Measurements from ENCODE around the gene ZNF571. TPM values are rescaled to one million over a fixed set of nuclear protein-coding genes. Genes with fewer than 3 reads are reported as not detected.

The ZNF571 gene
- total RNA-seq, 4 donors from 2014 or later = 4.9 to 8.8 (median 5.9) TPM

DNA sequence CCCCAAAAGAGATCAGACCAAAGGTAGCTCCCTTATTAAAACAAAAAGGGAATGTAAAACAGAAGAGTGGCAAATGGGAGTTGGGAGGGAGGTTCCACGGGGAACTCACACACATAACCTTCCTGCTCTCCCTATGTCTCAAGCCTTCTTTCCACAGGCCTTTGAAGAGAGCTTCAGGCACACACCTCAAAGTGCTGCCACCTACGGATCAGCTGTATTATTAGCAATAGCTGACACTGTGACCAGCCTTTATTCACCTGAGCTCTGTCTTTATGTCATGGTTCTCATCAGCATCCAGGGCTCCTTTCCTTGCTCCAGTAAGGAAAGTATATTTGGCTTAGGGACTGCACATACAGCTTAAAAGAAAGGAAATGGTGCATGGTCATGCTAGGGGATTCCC is 11.3 kb downstream of the ZNF571 start:
- H3K4me3 ChIP-seq = no peak overlapping the region
- TF ChIP-seq EP300 (IDR thresholded peaks at IDR 0.05) (no peak), POLR2AphosphoS5 (IDR thresholded peaks at IDR 0.05) (no peak), POLR2A (IDR thresholded peaks at IDR 0.05) (no peak)
- TF ChIP-seq, protein P1, sequence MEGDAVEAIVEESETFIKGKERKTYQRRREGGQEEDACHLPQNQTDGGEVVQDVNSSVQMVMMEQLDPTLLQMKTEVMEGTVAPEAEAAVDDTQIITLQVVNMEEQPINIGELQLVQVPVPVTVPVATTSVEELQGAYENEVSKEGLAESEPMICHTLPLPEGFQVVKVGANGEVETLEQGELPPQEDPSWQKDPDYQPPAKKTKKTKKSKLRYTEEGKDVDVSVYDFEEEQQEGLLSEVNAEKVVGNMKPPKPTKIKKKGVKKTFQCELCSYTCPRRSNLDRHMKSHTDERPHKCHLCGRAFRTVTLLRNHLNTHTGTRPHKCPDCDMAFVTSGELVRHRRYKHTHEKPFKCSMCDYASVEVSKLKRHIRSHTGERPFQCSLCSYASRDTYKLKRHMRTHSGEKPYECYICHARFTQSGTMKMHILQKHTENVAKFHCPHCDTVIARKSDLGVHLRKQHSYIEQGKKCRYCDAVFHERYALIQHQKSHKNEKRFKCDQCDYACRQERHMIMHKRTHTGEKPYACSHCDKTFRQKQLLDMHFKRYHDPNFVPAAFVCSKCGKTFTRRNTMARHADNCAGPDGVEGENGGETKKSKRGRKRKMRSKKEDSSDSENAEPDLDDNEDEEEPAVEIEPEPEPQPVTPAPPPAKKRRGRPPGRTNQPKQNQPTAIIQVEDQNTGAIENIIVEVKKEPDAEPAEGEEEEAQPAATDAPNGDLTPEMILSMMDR (IDR thresholded peaks at IDR 0.05) = no peak
- H3K36me3 ChIP-seq = peaks cover 8 to 15% of the 10 kb centered on the region in 2 donors
- no peaks in the 10 kb centered on the region for H3K27me3 ChIP-seq
- H3K4me1 ChIP-seq = no peaks in the 10 kb centered on the region
- H3K27ac ChIP-seq = no peak overlapping the region
- WGBS, 2 donors (ENCODE audit: low coverage in 1 of 2) = 59 to 67% methylated on average over 2 of the region's 2 CpGs
- H3K9me3 ChIP-seq = peaks cover 0 to 35% (median 0%) of the 10 kb centered on the region in 3 donors
- no peak for ATAC-seq

DNA sequence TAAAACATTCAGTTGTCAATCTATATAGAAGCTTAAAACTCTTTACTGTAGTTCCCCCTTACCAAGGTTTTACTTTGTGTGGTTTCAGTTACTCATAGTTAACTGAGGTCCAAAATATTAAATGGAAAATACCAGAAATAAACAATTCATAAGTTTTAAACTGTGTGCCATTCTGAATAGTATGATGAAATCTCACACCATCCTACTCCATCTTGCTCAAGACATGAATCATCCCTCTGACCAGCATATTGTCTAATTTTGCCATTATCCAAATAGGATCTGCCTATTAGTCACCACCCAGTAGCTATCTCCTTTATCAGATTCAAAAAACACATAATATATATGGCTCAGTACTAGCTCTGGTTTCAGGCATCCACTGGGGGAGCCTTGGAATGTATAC is 22.4 kb downstream of the ZNF571 start:
- Histone ChIP-seq H3K36me3 (peaks cover 0 to 47% of the 10 kb centered on the region in 2 donors), H3K9me3 (peaks cover 0 to 15% (median 8%) of the 10 kb centered on the region in 3 donors), H3K4me3 (no peak overlapping the region), H3K4me1 (no peaks in the 10 kb centered on the region), H3K27me3 (no peaks in the 10 kb centered on the region), H3K27ac (no peak overlapping the region)
- no peak for ATAC-seq
- TF ChIP-seq, protein P1 (IDR thresholded peaks at IDR 0.05) = no peak
- TF ChIP-seq POLR2A (IDR thresholded peaks at IDR 0.05) (no peak), POLR2AphosphoS5 (IDR thresholded peaks at IDR 0.05) (no peak)

DNA sequence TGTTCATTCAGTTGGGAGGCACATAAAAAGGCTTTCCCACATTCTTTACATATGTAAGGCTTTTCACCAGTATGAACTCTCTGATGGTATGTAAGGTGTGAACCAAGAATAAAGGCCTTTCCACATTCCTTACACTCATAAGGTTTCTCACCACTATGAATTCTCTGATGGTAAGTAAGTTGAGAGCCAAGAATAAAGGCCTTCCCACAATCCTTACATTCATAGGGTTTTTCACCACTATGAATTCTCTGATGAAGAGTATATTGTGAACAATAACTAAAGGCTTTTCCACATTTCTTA is 29.3 kb downstream of the ZNF571 start:
- Histone ChIP-seq H3K27me3 (no peaks in the 10 kb centered on the region), H3K36me3 (peaks cover 7 to 99% of the 10 kb centered on the region in 2 donors), H3K4me1 (no peaks in the 10 kb centered on the region), H3K4me3 (no peak overlapping the region), H3K9me3 (peaks cover 0 to 36% (median 19%) of the 10 kb centered on the region in 3 donors), H3K27ac (no peak overlapping the region)
- ATAC-seq = no peak
- no peak for TF ChIP-seq POLR2A (IDR thresholded peaks at IDR 0.05)

DNA sequence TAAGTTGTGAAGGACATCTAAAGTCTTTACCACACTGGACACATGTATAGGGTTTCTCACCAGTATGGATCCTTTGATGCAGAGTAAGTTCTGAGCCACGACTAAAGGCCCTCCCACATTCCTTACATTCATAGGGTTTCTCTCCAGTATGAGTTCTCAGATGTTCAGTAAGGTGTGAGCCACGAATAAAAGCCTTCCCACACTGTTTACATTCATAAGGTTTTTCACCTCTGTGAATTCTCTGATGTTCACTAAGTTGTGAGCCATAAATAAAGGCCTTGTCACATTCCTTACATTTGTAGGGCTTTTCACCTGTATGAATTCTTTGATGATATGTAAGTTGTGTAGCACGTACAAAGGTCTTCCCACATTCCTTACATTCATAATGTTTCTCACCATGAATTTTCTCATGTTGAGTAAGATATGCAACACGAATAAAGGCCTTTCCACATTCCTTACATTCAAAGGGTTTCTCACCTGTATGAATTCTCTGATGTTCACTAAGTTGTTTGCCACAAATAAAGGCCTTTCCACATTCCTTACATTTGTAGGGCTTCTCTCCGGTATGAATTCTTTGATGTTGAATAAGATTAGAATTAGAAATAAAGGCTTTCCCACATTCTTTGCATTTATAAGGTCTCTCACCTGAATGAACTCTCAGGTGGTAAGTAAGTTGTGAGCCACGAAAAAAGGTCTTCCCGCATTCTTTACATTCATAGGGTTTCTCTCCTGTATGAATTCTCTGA is 29.8 kb downstream of the ZNF571 start:
- TF ChIP-seq POLR2AphosphoS5 (IDR thresholded peaks at IDR 0.05) (no peak), EP300 (IDR thresholded peaks at IDR 0.05) (no peak), POLR2A (IDR thresholded peaks at IDR 0.05) (no peak)
- TF ChIP-seq, protein P1 (IDR thresholded peaks at IDR 0.05) = no peak
- WGBS, 2 donors (ENCODE audit: low coverage in 1 of 2) = 93 to 95% methylated on average over 5 to 7 of the region's 7 CpGs
- no peak overlapping the region for H3K4me3 ChIP-seq
- no peaks in the 10 kb centered on the region for H3K27me3 ChIP-seq
- H3K36me3 ChIP-seq = peaks cover 7 to 99% of the 10 kb centered on the region in 2 donors
- ATAC-seq = no peak
- H3K27ac ChIP-seq = no peak overlapping the region
- peaks cover 0 to 36% (median 16%) of the 10 kb centered on the region in 3 donors for H3K9me3 ChIP-seq
- H3K4me1 ChIP-seq = no peaks in the 10 kb centered on the region

DNA sequence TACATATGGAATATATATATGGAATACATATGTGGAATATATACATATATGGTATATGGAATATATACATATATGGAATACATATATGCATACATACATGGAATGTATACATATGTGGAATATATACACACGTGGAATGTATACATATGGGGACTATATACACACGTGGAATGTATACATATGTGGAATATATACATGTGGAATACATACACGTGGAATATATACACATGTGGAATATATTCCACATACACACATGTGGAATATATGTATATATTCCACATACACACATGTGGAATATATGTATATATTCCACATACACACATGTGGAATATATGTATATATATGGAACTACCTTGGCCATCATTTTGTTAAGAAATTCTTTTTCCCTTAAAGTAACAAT is 31.1 kb downstream of the ZNF571 start:
- H3K4me1 ChIP-seq = no peaks in the 10 kb centered on the region
- ATAC-seq = no peak
- H3K27me3 ChIP-seq = no peaks in the 10 kb centered on the region
- TF ChIP-seq POLR2AphosphoS5 (IDR thresholded peaks at IDR 0.05) = no peak
- no peak for TF ChIP-seq POLR2A (IDR thresholded peaks at IDR 0.05)
- TF ChIP-seq EP300 (IDR thresholded peaks at IDR 0.05) = no peak
- TF ChIP-seq, protein P1 (IDR thresholded peaks at IDR 0.05) = no peak
- no peak overlapping the region for H3K27ac ChIP-seq
- WGBS, 2 donors (ENCODE audit: low coverage in 1 of 2) = 83 to 89% methylated on average over 1 to 3 of the region's 3 CpGs
- H3K9me3 ChIP-seq = peaks cover 0 to 37% (median 16%) of the 10 kb centered on the region in 3 donors
- peaks cover 7 to 99% of the 10 kb centered on the region in 2 donors for H3K36me3 ChIP-seq
- no peak overlapping the region for H3K4me3 ChIP-seq
